Colonic mucosa (tissue), 4 donors: ENCODE data around the gene MAP2K5. TPM values are rescaled to one million over a fixed set of nuclear protein-coding genes. Genes with fewer than 3 reads are reported as not detected.

Source experiments
- DNase-seq: peaks from one replicate; pipeline ENCODE4 v3.0.0-alpha.2; 2020
- H3K27ac ChIP-seq: fragments of 200-600 bp; one replicate; pipeline ENCODE4 v1.8.0; 2021
- H3K27me3 ChIP-seq: fragments of 200-600 bp; one replicate; pipeline ENCODE4 v1.8.0; 2021
- H3K36me3 ChIP-seq: fragments of 200-600 bp; one replicate; pipeline ENCODE4 v1.8.0; 2021
- H3K4me1 ChIP-seq: fragments of 200-600 bp; one replicate; pipeline ENCODE4 v1.8.0; 2021; ENCODE audit warnings: mild to moderate bottlenecking
- H3K4me3 ChIP-seq: fragments of 200-600 bp; one replicate; pipeline ENCODE4 v1.8.0; 2021
- H3K9ac ChIP-seq, 2 donors: one replicate each; pipeline ENCODE4 v1.7.0; 2013; ENCODE audit warnings: control low read depth in 2 of 2, low read depth in 2 of 2, low read length in 2 of 2
- H3K9me3 ChIP-seq: fragments of 200-600 bp; one replicate; pipeline ENCODE4 v1.8.0; 2021
- CTCF ChIP-seq: fragments of 200-600 bp; IDR thresholded peaks from one replicate; pipeline ENCODE4 v1.8.0; 2022; ENCODE audit warnings: antibody characterized with exemption, mild to moderate bottlenecking
- intact Hi-C: fragments of 100-400 bp; cut with DNase I; formaldehyde crosslinking; loops from one replicate; pipeline ENCODE4 v1.14.1; 2022
- total RNA-seq, 2 donors: library from RNA; stranded (reverse); fragmentation: NEBNext Ultra II Directional in 1 of 2; extraction: Animal tissue kit (Norgen Biotek cat#: 25700) in 1 of 2; gene quantifications; one replicate each; pipeline ENCODE4 v1.2.1, GENCODE V29; 2021
- donor health status: healthy.
- donor health status: DM: no; HTN: no; CAD: no.
- donor health status: DM: no; HTN: no; CAD: no.

MAP2K5 gene
- total RNA-seq, 2 donors from 2014 or later = 19.1 to 20.2 TPM

GRCh38 chr15:67805008-67805665 lies 262.6 kb downstream of the MAP2K5 start:
- no peak overlapping the region for H3K4me3 ChIP-seq
- H3K9me3 ChIP-seq = no peaks in the 10 kb centered on the region
- no peak overlapping the region for H3K9ac ChIP-seq
- no peak for DNase-seq
- TF ChIP-seq CTCF = no peak
- intact Hi-C loops = no loop called here
- H3K4me1 ChIP-seq = no peaks in the 10 kb centered on the region
- H3K27me3 ChIP-seq = no peaks in the 10 kb centered on the region
- no peaks in the 10 kb centered on the region for H3K36me3 ChIP-seq
- H3K27ac ChIP-seq = no peak overlapping the region

GRCh38 chr15:67805666-67806516 lies 263.4 kb downstream of the MAP2K5 start:
- intact Hi-C loops = no loop called here
- no peak for TF ChIP-seq CTCF
- no peak for DNase-seq
- H3K27ac ChIP-seq = no peak overlapping the region
- H3K4me3 ChIP-seq = no peak overlapping the region
- H3K9ac ChIP-seq = no peak overlapping the region
- H3K9me3 ChIP-seq = no peaks in the 10 kb centered on the region
- no peaks in the 10 kb centered on the region for H3K36me3 ChIP-seq
- H3K27me3 ChIP-seq = no peaks in the 10 kb centered on the region
- no peaks in the 10 kb centered on the region for H3K4me1 ChIP-seq

GRCh38 chr15:67806536-67806935 lies 264.0 kb downstream of the MAP2K5 start:
- no peak for DNase-seq
- Histone ChIP-seq H3K27ac (no peak overlapping the region), H3K4me3 (no peak overlapping the region), H3K4me1 (no peaks in the 10 kb centered on the region), H3K27me3 (no peaks in the 10 kb centered on the region), H3K9ac (no peak overlapping the region), H3K36me3 (no peaks in the 10 kb centered on the region), H3K9me3 (no peaks in the 10 kb centered on the region)
- TF ChIP-seq CTCF = no peak
- intact Hi-C loops = no loop called here

GRCh38 chr15:67807141-67807540 lies 264.6 kb downstream of the MAP2K5 start:
- no peak for TF ChIP-seq CTCF
- no peak overlapping the region for H3K27ac ChIP-seq
- H3K9me3 ChIP-seq = no peaks in the 10 kb centered on the region
- no peak overlapping the region for H3K4me3 ChIP-seq
- intact Hi-C loops = no loop called here
- no peaks in the 10 kb centered on the region for H3K36me3 ChIP-seq
- H3K4me1 ChIP-seq = no peaks in the 10 kb centered on the region
- DNase-seq = no peak
- no peak overlapping the region for H3K9ac ChIP-seq
- no peaks in the 10 kb centered on the region for H3K27me3 ChIP-seq

- DNase-seq = no peak
- intact Hi-C loops = no loop called here
- no peaks in the 10 kb centered on the region for H3K4me1 ChIP-seq
- H3K27me3 ChIP-seq = no peaks in the 10 kb centered on the region
- H3K4me3 ChIP-seq = no peak overlapping the region
- TF ChIP-seq CTCF = no peak
- no peak overlapping the region for H3K9ac ChIP-seq
- no peaks in the 10 kb centered on the region for H3K36me3 ChIP-seq
- no peak overlapping the region for H3K27ac ChIP-seq
- no peaks in the 10 kb centered on the region for H3K9me3 ChIP-seq
Observed at GRCh38 chr15:67807836-67808235, 265.3 kb downstream of the MAP2K5 start.
